NCI-H2196 (cell line): ENCODE results near the gene KRT80.

Experiments
- DNase-seq: peaks from one replicate; lab custom pipeline; 2025; ENCODE audit not compliant: unreplicated experiment; lab: John Stamatoyannopoulos, UW

Gene KRT80

DNA sequence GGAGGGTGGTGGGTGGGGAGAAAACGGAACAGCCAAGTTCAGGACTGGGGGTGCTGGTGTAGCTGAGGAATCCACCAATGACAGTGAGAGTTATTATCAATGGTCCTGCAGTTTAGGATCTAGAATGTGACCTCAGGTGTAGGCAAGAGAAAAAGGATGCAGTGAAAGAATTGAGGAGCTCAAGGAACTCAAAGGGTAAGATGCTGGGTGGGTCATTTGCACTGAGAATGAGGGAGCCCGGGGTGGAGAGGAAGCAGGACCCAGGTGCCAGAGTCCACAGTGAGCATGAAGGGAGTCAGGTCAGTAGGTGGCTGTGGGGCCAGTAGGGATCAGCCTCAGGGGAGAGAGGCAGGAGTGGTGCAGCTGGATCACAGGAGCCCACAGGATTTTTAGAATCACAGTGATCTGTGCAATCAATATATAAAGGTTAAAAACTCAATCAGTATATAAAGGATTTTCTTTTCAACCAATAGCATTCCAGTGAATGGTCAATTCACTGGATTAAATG is 38.1 kb upstream of the KRT80 start:
- DNase-seq, result no peak

DNA sequence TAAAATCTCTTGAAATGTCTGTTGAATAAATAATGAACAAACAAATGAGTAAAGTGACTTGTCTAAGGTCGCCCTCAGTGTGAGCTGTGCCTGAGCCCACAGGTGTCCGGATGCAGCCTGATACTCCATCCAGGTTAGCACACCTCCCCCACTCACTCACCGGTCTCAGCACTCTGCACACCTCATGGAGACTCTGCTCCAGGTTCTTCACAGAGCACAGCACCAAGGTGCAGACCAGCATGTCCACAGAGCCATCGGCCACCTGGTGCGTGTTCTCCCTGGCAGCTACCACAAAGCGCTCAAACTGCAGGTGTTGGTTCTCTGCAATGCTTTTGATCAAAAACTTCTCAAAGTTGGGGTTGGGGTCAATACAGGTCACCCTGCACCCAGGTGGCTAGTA is 37.1 kb upstream of the KRT80 start:
- DNase-seq, result no peak

DNA sequence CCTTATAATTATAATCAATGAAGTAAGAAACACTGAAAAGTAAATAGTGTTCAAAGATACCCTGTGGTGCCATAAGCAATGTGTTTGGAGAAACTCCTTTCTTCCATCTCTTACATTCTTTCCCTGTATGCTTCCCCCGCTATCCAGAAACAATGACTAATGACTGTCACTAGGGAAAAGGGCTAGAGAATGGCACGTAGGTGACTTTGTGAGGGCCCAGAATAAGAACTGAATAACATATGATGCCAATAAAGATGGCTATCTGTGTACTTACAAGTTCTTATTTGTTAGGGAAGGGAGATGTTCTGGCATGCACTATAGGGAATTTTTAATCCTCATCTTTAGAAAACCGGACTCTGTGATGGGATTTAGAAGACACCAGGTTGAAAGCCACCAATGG is 36.6 kb upstream of the KRT80 start:
- no peak for DNase-seq

DNA sequence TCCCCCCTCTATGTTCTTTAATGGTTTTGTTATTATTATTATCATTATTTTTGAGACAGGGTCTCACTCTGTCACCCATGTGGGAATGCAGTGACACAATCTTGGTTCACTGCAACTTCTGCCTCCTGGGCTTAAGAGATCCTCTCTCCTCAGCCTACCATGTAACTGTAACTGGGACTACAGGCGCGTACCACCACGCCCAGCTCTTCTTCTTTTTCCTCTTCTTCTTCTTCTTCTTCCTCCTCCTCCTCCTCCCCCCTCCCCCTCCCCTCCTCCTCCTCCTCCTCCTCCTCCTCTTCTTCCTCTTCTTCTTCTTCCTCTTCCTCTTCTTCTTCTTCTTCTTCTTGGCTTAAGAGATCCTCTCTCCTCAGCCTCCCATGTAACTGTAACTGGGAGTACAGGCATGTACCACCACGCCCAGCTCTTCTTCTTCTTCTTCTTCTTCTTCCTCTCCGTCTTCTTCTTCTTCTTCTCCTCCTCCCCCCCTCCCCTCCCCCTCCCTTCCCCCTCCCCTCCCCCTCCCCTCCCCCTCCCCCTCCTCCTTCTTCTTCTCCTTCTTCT is 35.9 kb upstream of the KRT80 start:
- DNase-seq, result no peak

DNA sequence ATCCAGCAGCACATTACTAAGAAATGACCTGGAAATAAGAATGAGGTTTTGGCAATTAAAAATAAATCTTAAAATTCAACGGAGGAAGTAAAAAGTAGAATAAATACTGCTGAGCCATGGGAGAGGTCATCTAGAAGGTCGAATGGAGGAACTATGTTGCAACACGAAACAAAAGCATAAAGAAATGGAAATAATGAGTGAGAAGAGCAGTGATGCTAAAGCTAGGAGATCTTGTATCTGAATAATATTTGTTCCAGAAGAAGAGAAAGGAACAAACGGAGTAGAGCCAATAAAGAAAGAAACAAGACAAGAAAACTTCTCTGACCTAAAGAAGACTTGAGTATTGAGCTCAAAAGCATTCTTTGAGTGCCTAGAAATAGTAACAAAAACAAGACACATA is 34.6 kb upstream of the KRT80 start:
- no peak for DNase-seq

DNA sequence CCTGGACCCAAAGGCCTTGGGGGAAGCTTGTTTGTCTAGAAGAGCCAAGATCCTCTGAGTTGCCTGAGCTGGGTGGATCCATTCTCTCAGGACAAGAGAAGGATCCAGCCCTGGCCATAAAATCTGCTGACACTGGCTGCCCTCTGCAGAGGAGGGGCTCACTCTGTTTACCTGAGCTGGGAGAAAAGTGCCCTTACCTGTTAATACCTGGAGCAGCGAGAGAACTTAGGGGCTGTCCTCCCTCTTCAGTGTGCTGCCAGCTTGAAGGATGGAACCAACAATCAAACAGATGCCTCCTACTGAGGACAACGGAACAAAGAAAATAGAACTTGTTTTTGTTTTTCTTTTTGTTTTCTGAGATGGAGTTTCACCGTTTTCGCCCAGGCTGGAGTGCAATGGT is 33.9 kb upstream of the KRT80 start:
- DNase-seq, result no peak

DNA sequence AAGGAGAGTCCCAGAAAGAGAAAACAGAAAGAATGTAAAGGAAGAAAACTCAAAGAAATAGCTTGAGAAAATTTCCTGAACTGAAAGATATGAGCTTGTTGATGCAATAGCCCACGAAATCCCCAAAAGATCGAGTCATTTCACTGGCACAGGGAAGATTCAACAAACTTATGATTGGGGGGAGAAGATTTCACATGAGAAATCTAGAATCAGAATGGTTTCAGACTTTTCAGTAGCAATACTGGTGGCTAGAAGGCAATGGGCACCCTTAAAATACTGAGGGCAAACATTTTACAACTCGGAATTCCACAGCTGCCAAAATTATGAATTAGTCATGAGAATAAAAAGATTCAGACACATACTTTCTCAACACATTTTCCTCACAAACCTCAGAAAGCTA is 32.3 kb upstream of the KRT80 start:
- DNase-seq, result no peak

DNA sequence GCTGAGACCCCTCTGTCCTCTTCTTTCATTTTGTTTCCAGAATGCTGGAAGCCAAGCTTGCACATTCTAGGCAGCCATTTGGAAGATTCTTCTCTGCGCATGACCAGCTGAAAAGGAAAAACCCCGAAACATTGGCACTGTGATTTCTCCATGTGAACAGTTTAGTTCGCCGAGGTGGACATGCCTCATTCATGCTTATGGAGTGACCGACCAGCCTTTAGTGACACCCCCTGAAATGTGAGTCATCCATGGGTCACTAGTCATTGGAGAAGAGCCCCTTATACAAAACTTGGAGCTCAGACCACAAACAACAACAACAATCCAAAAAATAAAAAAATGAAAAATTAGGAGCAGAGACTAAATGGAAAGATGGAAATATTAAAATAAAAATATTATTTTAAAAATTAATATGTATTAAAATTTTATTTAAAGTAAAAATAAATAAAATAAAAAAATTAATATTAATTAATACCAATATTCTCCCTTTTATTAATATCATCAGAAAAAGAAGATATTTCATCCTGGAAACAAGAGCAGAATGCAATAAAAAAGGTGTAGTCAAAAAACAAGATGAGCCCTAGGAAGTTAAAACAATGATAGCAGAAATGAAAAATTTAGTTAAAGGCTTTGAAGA is 31.7 kb upstream of the KRT80 start:
- DNase-seq, result no peak

DNA sequence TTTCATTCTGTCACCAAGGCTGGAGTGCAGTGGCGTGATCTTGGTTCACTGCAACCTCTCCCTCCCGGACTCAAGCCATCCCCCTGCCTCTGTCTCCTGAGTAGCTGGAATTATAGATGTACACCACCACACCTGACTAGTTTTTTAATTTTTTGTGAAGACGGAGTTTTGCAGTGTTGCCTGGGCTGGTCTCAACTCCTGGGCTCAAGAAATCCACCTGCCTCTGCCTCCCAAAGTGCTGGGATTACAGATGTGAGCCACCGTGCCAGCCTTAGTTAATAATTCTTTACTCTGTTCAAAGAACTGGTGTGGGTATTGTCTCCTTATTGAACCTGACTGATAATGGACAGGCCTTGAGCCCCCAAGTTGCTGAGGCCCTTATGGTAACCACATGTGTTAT is 30.9 kb upstream of the KRT80 start:
- no peak for DNase-seq

DNA sequence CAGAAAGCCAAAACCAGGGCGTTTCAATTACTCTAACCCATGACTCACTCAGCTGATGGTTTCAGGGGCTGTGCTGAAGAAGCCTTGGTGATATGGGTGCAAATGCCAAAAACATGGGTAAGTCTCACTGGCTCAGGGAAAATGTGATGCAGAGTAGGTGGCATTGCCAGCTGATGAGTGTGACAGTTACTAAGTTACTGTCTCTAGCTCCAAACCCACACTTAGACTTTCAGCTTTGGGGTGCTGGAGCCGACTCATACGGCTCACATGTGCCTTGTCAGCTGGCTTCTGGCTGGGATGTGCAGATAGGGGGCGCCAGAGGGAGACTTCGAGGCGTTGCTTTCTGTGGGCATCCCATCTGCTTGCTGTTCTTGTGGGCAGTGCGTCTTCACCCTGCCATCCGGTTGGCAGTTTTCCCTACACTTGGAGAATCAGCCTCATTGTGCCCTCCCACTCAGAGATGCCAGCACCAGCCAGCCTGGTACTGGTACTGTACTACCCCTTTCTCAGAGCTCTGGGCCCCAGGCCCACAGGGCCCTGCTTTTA is 30.2 kb upstream of the KRT80 start:
- DNase-seq, result peak; percentile 69

DNA sequence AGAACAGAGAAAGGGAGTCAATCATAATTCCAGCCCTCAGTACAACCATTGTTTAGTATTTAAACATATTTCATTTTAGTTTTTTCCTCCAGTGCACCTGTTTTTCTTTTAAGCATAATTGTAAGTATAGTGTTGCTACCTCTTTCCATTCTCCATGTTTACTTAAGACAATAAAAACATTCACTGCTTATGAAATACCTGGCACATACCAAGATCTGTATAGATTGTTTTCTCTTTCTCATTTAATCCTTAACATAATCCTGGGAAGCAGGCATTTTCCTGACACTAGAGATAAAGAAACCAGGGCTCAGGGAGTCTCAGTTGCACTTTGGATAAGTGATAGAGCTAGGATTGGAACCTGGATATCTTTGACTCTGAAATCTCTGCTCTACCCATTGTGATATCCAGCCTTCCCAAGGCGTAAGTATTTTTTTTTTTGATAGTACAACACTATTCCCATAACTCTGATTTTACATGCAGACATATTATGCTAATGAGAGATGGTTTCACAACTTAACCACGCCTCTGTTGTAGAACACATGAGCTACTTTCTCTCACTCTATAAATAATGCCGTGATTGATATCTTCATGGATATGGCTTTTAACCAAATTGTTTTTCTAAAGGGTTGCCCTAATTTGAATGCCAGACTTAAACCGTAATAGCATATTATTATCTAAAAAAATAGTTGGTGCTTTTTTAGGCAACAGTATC is 29.4 kb upstream of the KRT80 start:
- DNase-seq, result no peak

DNA sequence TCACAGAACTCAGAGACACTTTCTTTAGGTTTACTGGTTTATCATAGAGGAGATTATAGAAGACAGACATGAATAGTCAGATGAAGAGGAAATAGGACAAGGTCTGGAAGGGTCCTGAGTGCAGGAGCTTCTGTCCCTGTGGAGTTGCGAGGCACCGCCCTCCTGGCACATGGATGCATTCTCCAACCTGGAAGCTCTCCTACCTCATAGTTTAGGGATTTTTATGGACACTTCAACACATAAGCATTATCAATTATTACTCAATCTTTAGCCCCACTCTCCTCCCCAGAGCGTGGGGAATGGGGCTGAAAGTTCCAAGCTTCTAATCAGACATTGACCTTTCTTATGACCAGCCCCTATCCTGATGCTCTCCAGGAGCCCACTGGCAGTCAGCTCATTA is 28.7 kb upstream of the KRT80 start:
- no peak for DNase-seq

DNA sequence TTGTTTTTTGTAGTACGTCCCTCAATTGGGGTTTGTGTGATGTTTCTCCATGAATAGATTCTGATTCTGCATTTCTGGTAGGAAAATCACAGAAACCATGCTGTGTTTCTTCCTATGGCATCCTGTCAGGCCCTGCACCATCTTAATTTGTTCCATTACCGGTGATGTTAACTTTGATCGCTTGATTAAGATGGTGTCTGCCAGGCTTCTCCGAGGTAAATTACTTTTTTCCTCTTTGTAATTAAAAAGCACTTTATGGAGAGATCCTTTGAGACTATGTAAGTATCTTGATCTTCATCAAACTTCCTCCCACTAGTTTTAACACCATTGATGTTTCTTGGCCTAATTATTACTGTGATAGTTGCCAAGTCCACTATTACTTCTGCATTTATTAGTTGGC is 26.2 kb upstream of the KRT80 start:
- DNase-seq, result no peak

DNA sequence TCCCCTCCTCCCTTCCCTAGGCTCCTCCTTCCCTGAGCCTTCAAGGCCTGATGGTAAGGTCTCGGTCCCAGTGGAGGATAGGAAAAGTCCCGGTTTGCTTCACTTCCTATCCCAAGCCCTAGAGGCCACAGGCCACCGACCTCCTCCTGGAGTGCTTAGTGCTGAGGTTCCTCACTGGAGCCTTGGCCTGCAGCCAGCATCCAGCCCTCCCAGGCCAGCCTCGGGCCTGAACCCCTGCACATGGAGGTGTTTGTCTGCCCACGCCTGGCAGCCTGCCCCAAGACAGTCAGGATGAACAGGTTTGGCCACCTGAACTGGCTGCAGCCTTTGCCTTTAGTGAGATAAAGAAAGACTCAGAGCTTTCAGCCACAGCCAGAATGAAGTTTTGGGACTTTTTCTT is 25.4 kb upstream of the KRT80 start:
- peak; percentile 79 for DNase-seq

DNA sequence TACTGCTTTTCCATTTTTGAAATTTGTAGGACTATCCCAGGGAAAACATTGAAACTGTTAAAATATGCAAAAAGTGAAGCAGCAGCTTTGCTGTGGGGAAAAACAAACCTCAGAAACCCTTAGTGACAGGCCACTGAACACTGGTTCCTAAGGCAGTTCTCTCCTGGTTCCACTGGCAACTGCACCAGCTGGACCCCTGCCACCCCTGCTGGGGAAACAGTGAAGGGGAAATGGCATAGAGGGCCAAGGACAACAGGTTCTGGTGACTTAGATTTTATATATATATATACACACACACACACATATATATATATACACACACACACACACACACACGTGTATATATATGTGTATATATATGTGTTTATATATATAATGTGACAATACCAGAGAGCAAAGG is 25.0 kb upstream of the KRT80 start:
- no peak for DNase-seq

DNA sequence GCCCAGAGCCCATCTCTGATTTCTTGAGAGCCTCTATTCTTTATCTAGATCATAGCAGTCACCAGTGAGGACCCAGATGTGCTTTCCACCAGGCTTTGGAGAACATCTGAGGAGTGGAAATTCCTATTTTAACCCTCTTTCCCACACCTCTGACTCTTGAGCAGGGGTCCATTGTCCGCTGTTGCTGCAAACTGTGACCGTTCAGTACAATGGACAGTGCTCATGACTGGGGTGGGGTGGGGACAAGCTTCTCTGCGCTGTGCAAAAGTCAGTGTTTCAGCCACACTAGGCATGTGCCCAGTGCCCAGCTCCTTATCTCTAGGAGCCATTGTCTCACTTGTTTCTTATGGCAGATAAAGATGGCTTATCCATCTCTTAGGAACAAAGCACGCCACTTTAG is 24.3 kb upstream of the KRT80 start:
- DNase-seq, result no peak

DNA sequence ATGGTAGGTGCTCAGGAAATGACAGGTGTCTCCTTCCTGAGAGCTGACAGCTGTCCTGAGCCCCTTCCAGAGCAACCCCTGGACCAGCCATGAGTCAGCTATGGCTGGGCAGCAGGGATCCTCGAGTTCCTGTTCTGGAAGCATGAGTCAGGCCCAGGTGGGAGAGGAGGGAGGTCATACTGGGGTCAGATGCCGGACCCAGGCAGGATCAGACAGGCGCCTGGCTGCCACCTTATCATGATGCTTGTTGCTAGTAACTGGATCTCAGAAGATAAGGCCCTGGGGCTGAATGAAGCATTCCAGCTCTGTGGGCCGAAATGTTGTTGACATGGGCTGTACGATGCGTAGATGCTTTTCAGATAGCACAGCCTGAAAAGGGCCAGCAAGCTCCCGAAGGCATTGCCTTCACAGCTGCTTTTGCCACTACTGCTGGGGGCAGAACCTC is 23.8 kb upstream of the KRT80 start:
- peak; percentile 79 for DNase-seq

DNA sequence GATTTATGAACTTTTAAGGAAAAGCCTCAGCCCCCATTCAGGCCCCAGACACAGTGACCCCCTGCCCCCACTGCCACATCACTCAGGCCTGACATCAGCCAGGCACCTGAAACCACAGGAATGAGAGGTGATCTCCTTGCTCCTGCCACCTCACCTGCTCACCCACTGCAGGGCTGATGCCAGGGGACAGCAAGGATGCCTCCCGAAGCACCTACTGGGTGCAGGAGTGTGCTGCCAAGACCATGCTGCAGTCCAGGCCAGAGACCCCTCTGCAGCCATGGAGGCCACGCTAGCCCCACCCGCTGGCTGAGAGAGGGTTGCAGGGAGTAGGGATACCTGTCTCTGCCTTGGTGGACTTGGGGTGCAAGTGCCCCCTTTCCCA is 22.6 kb upstream of the KRT80 start:
- no peak for DNase-seq

DNA sequence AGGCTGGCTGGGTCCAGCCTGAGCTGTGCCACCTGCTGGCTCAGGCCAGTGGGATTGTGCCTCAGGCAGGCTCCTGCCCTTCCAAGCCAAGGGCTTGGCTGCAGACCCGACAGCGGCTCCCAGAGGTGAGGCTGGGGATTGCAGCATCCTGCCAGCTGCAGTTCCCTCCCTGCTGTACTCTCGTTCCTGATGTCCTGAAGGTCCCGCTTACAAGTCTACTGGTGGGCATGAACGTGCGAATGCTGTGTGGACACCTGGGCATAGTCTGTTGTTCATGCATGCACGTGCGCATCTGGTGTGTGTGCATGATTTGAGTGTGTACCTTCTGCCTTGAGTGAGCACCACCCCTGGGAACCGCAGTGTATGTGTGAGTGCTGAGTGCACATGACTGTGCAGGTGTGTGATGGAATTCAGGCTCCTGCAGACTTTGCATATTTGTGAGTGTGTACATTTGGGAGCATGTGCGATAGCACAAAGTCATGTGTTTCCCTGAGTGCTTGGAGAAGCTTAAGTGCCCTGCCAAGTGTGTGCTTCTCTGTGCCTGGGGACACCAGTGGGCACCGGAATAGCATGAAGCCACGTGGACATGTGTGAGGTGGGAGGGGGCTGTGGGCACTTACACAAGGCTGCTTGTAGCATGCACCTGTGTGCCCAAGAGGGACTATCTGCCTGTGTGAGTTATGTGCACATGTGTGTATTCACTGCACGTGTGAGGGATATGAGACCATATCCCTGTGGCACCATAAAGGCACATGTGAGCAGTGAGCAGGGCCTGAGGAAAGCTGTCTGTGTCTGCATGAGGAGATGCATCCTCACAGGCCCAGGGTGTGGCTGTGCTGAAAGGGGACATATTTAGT is 22.0 kb upstream of the KRT80 start:
- DNase-seq, result peak; percentile 90

DNA sequence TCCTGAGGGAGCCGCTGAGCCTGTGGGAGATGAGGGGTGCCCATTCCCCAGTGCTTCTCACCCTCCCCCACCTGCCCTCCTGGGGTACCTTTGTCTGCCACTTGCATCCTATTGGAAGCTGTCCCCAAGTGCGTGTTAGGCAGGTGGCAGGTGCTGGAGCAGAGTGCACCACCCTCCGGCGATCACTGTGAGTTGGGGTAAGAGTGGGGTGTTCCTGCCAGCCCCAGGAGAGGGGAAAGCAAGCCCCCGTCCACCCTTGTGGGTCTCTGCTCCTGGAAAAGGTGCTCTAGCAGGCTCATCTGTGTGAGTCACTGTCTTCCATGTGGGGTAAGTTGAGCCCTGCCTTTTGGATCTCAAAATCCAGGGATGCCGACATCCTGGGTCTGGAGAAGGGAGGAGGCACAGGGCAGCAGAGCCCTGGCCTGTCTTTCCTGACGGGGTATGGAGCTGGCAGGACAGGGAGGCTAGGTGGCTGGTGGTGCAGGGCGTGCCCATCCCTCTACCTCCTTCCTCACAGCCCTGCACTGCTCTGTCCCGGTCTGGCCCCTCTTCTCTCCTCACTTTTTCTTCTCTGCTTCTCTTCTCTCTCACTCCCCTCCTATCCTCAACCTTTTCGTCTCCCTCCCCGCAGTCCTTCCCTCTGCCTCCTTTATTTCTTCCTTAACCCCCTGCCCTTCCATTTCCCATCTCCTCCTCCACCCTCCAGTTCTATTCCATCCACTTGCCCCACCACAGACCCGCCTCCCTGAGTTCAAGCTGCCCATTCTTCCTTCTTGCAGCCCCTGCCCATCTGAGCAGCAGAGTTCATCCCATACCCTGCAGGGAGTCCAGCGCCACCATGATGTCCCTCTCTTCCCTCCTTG is 21.1 kb upstream of the KRT80 start:
- DNase-seq, result no peak
